Neuronal stem cell (in vitro differentiated cells): Measurements from ENCODE around the gene CPNE7.

ENCODE experiments used
- DNase-seq: peaks from one replicate; pipeline ENCODE4 v3.0.0-alpha.2; 2013; ENCODE audit warnings: low spot score
- H2AFZ ChIP-seq: one replicate; pipeline ENCODE4 v1.6.1; 2013; ENCODE audit warnings: mild to moderate bottlenecking, low read length, inconsistent platforms
- H2AK5ac ChIP-seq: 2 replicates; pipeline ENCODE4 v1.6.1; 2013; ENCODE audit warnings: low read depth, mild to moderate bottlenecking, inconsistent platforms, low read length, moderate library complexity, mixed read lengths
- H2BK120ac ChIP-seq: 2 replicates; pipeline ENCODE4 v1.6.1; 2013; ENCODE audit warnings: low read depth, mild to moderate bottlenecking, inconsistent platforms, low read length, moderate library complexity, mixed read lengths
- H2BK12ac ChIP-seq: one replicate; pipeline ENCODE4 v1.6.1; 2013; ENCODE audit warnings: low read length, inconsistent platforms
- H2BK15ac ChIP-seq: 2 replicates; pipeline ENCODE4 v1.6.1; 2013; ENCODE audit warnings: mild to moderate bottlenecking, low read length, inconsistent platforms, mixed read lengths
- H2BK5ac ChIP-seq: one replicate; pipeline ENCODE4 v1.6.1; 2013; ENCODE audit warnings: inconsistent platforms, mild to moderate bottlenecking, low read length, moderate library complexity
- H3K14ac ChIP-seq: one replicate; pipeline ENCODE4 v1.6.1; 2013; ENCODE audit warnings: low read length, inconsistent platforms
- H3K18ac ChIP-seq: 2 replicates; pipeline ENCODE4 v1.6.1; 2013; ENCODE audit warnings: low read length, inconsistent platforms
- H3K23ac ChIP-seq: 2 replicates; pipeline ENCODE4 v1.6.1; 2013; ENCODE audit warnings: low read depth, mild to moderate bottlenecking, mixed read lengths, low read length, inconsistent platforms; ENCODE audit not compliant: poor library complexity
- H3K27ac ChIP-seq: replicated peaks from 3 replicates; pipeline ENCODE4 v1.5.1; 2013; ENCODE audit warnings: low read length, inconsistent platforms
- H3K27me3 ChIP-seq, 3 experiments: 2 replicates each; pipeline ENCODE4 v1.6.1; 2013; ENCODE audit warnings: low read length in 3 of 3, mild to moderate bottlenecking in 2 of 3, inconsistent platforms in 1 of 3, low read depth in 1 of 3, mixed read lengths in 1 of 3, moderate library complexity in 1 of 3; ENCODE audit not compliant: control insufficient read depth in 3 of 3, insufficient read depth in 3 of 3
- H3K36me3 ChIP-seq, 2 donors: replicated peaks in 1 of 2; 2 replicates each; pipeline ENCODE4 v1.6.1; 2013; ENCODE audit warnings: low read length in 2 of 2; ENCODE audit not compliant: control insufficient read depth in 2 of 2, insufficient read depth in 2 of 2
- H3K4ac ChIP-seq: 2 replicates; pipeline ENCODE4 v1.6.1; 2013; ENCODE audit warnings: inconsistent platforms, mild to moderate bottlenecking, low read length, moderate library complexity
- H3K4me1 ChIP-seq, 2 donors: 1 replicate in 1 of 2; 2 replicates in 1 of 2; pipeline ENCODE4 v1.6.1; 2013; ENCODE audit warnings: low read length in 2 of 2, low read depth in 1 of 2; ENCODE audit not compliant: control insufficient read depth in 2 of 2, insufficient read depth in 1 of 2
- H3K4me2 ChIP-seq: one replicate; pipeline ENCODE4 v1.6.1; 2013; ENCODE audit warnings: mild to moderate bottlenecking, low read length, inconsistent platforms; ENCODE audit not compliant: insufficient read depth, poor library complexity, severe bottlenecking
- H3K4me3 ChIP-seq, 2 donors: 2 replicates each; pipeline ENCODE4 v1.5.1; 2013; ENCODE audit warnings: low read length in 2 of 2, mild to moderate bottlenecking in 2 of 2, inconsistent platforms in 1 of 2, moderate library complexity in 1 of 2
- H3K79me1 ChIP-seq: one replicate; pipeline ENCODE4 v1.6.1; 2013; ENCODE audit warnings: low read depth, mild to moderate bottlenecking, inconsistent platforms, low read length, moderate library complexity
- H3K9ac ChIP-seq: one replicate; pipeline ENCODE4 v1.6.1; 2013; ENCODE audit warnings: mild to moderate bottlenecking, low read depth, low read length, inconsistent platforms; ENCODE audit not compliant: poor library complexity
- H3K9me3 ChIP-seq, 2 donors: replicated peaks in 1 of 2; 2 replicates each; pipeline versions ENCODE3 to v1.6.1; 2013; ENCODE audit warnings: low read length in 2 of 2, mild to moderate bottlenecking in 2 of 2, inconsistent platforms in 1 of 2, low read depth in 1 of 2, mixed read lengths in 1 of 2, moderate library complexity in 1 of 2; ENCODE audit not compliant: control insufficient read depth in 2 of 2, insufficient read depth in 1 of 2
- H4K8ac ChIP-seq: one replicate; pipeline ENCODE4 v1.6.1; 2013; ENCODE audit warnings: low read depth, mild to moderate bottlenecking, inconsistent platforms, low read length, moderate library complexity
- H4K91ac ChIP-seq: one replicate; pipeline ENCODE4 v1.6.1; 2013; ENCODE audit warnings: low read length, low read depth, mild to moderate bottlenecking, inconsistent platforms; ENCODE audit not compliant: poor library complexity
- whole genome bisulfite sequencing, 2 donors: extraction: QIAGEN DNeasy Blood & Tissue Kit; methylation state at CpG; one replicate each; pipeline ENCODE4 v1.1.7; 2013; ENCODE audit warnings: missing lambda C conversion rate in 2 of 2, mixed read lengths in 1 of 2; ENCODE audit not compliant: insufficient read length in 2 of 2, insufficient replicate concordance in 1 of 2; ENCODE audit errors: extremely low coverage in 2 of 2; 5-methylcytosine and 5-hydroxymethylcytosine counted together

Gene CPNE7

GRCh38 chr16:89549007-89549700, 26.4 kb upstream of the CPNE7 start:
- Histone ChIP-seq H3K9me3 (peaks cover 0 to 5% of the 10 kb centered on the region in 2 donors), H4K91ac (no peak overlapping the region), H3K4me2 (no peak overlapping the region), H2BK12ac (no peak overlapping the region), H3K27ac (no peak overlapping the region), H3K9ac (no peak overlapping the region), H3K36me3 (peaks cover 54 to 99% of the 10 kb centered on the region in 2 donors), H3K79me1 (peaks cover 5% of the 10 kb centered on the region), H3K4me1 (no peaks in the 10 kb centered on the region), H3K14ac (no peak overlapping the region), H2BK120ac (no peak overlapping the region), H3K27me3 (no peaks in the 10 kb centered on the region), H3K18ac (no peak overlapping the region), H3K23ac (no peak overlapping the region), H2BK5ac (no peak overlapping the region), H3K4me3 (no peak overlapping the region), H4K8ac (no peak overlapping the region), H2AK5ac (no peak overlapping the region), H3K4ac (no peak overlapping the region), H2BK15ac (no peak overlapping the region), H2AFZ (no peak overlapping the region)
- WGBS, 2 donors, result no CpG with 5 or more reads among the region's 10 CpGs
- no peak for DNase-seq

- WGBS, 2 donors, result no CpG with 5 or more reads among the region's 22 CpGs
- H2AFZ ChIP-seq, result no peak overlapping the region
- H4K8ac ChIP-seq, result no peak overlapping the region
- H3K4me3 ChIP-seq, result no peak overlapping the region
- H3K9me3 ChIP-seq, result peaks cover 0 to 5% of the 10 kb centered on the region in 2 donors
- H3K4ac ChIP-seq, result no peak overlapping the region
- no peaks in the 10 kb centered on the region for H3K4me1 ChIP-seq
- peaks cover 52 to 99% of the 10 kb centered on the region in 2 donors for H3K36me3 ChIP-seq
- no peak overlapping the region for H3K23ac ChIP-seq
- no peak overlapping the region for H2BK120ac ChIP-seq
- H3K9ac ChIP-seq, result no peak overlapping the region
- no peak overlapping the region for H2AK5ac ChIP-seq
- no peak overlapping the region for H3K4me2 ChIP-seq
- peak overlapping the region; percentile 22 for H2BK5ac ChIP-seq
- no peak overlapping the region for H2BK12ac ChIP-seq
- DNase-seq, result no peak
- peaks cover 5% of the 10 kb centered on the region for H3K79me1 ChIP-seq
- H3K27ac ChIP-seq, result no peak overlapping the region
- no peak overlapping the region for H3K18ac ChIP-seq
- H3K27me3 ChIP-seq, result no peaks in the 10 kb centered on the region
- no peak overlapping the region for H4K91ac ChIP-seq
- H3K14ac ChIP-seq, result no peak overlapping the region
- no peak overlapping the region for H2BK15ac ChIP-seq
These were observed 25.0 kb upstream of the CPNE7 start for GRCh38 chr16:89550421-89551007.

GRCh38 chr16:89552329-89552728, 23.2 kb upstream of the CPNE7 start:
- Histone ChIP-seq H2AK5ac (no peak overlapping the region), H4K91ac (no peak overlapping the region), H2BK120ac (no peak overlapping the region), H3K4ac (no peak overlapping the region), H3K9me3 (peaks cover 0 to 5% of the 10 kb centered on the region in 2 donors), H2BK5ac (no peak overlapping the region), H3K36me3 (peaks cover 50 to 99% of the 10 kb centered on the region in 2 donors), H3K18ac (no peak overlapping the region), H3K4me3 (no peak overlapping the region), H3K27me3 (no peaks in the 10 kb centered on the region), H2BK15ac (no peak overlapping the region), H3K9ac (no peak overlapping the region), H3K23ac (no peak overlapping the region), H3K4me1 (peaks cover 2 to 5% of the 10 kb centered on the region in 2 donors), H2AFZ (no peak overlapping the region), H3K79me1 (peaks cover 5% of the 10 kb centered on the region), H3K4me2 (no peak overlapping the region), H2BK12ac (no peak overlapping the region), H3K14ac (no peak overlapping the region), H4K8ac (no peak overlapping the region), H3K27ac (no peak overlapping the region)
- no peak for DNase-seq
- no CpG with 5 or more reads among the region's 22 CpGs for WGBS, 2 donors

- peaks cover 48 to 98% of the 10 kb centered on the region in 2 donors for H3K36me3 ChIP-seq
- WGBS, 2 donors, result no CpG with 5 or more reads among the region's 13 CpGs
These were observed 22.6 kb upstream of the CPNE7 start for GRCh38 chr16:89552913-89553312.

More at GRCh38 chr16:89552913-89553312, 22.6 kb upstream of the CPNE7 start:
- Histone ChIP-seq H2BK15ac (no peak overlapping the region), H3K14ac (no peak overlapping the region), H3K23ac (peak overlapping the region; percentile 82), H3K4ac (no peak overlapping the region), H3K9me3 (peaks cover 0 to 3% of the 10 kb centered on the region in 2 donors), H3K18ac (no peak overlapping the region), H3K4me3 (no peak overlapping the region), H4K91ac (no peak overlapping the region), H2BK5ac (no peak overlapping the region), H4K8ac (no peak overlapping the region), H2BK12ac (no peak overlapping the region), H2BK120ac (no peak overlapping the region), H3K27me3 (no peaks in the 10 kb centered on the region), H2AK5ac (no peak overlapping the region), H2AFZ (no peak overlapping the region), H3K27ac (no peak overlapping the region), H3K79me1 (peaks cover 5% of the 10 kb centered on the region), H3K4me2 (no peak overlapping the region), H3K4me1 (peaks cover 2 to 5% of the 10 kb centered on the region in 2 donors), H3K9ac (no peak overlapping the region)
- no peak for DNase-seq
